IPS-20b (cell line): ENCODE data around the gene IGF2R.

Experiments
- H3K27ac ChIP-seq: one replicate; pipeline ENCODE4 v1.5.1; 2013; ENCODE audit warnings: low read length
- H3K27me3 ChIP-seq: 2 replicates; pipeline ENCODE4 v1.6.1; 2013; ENCODE audit warnings: mild to moderate bottlenecking, low read length, inconsistent platforms; ENCODE audit not compliant: insufficient read depth
- H3K36me3 ChIP-seq: 2 replicates; pipeline ENCODE4 v1.6.1; 2013; ENCODE audit warnings: low read depth, mild to moderate bottlenecking, inconsistent platforms, low read length, moderate library complexity; ENCODE audit not compliant: insufficient read depth
- H3K4me1 ChIP-seq: 2 replicates; pipeline ENCODE4 v1.6.1; 2013; ENCODE audit warnings: mild to moderate bottlenecking, control low read depth, inconsistent platforms, low read length, moderate library complexity; ENCODE audit not compliant: insufficient read depth
- H3K4me3 ChIP-seq: 2 replicates; pipeline ENCODE4 v1.5.1; 2013; ENCODE audit warnings: mild to moderate bottlenecking, low read length, inconsistent platforms
- H3K9ac ChIP-seq: 2 replicates; pipeline ENCODE4 v1.6.1; 2013; ENCODE audit warnings: low read depth, mild to moderate bottlenecking, inconsistent platforms, low read length, moderate library complexity
- H3K9me3 ChIP-seq: 2 replicates; pipeline ENCODE4 v1.6.1; 2013; ENCODE audit warnings: mild to moderate bottlenecking, low read depth, low read length, inconsistent platforms; ENCODE audit not compliant: insufficient read depth

Gene IGF2R

GRCh38 chr6:160022793-160023192 lies 53.9 kb downstream of the IGF2R start:
- Histone ChIP-seq H3K9ac (no peak overlapping the region), H3K9me3 (no peaks in the 10 kb centered on the region), H3K4me3 (no peak overlapping the region), H3K27me3 (no peaks in the 10 kb centered on the region), H3K4me1 (no peaks in the 10 kb centered on the region), H3K27ac (no peak overlapping the region), H3K36me3 (peaks cover 51% of the 10 kb centered on the region)

GRCh38 chr6:160024152-160024551 lies 55.3 kb downstream of the IGF2R start:
- Histone ChIP-seq H3K36me3 (peaks cover 60% of the 10 kb centered on the region), H3K4me1 (no peaks in the 10 kb centered on the region), H3K4me3 (no peak overlapping the region), H3K27me3 (no peaks in the 10 kb centered on the region), H3K9me3 (no peaks in the 10 kb centered on the region), H3K27ac (no peak overlapping the region), H3K9ac (no peak overlapping the region)

- Histone ChIP-seq H3K36me3 (peaks cover 83% of the 10 kb centered on the region), H3K9ac (no peak overlapping the region), H3K9me3 (no peaks in the 10 kb centered on the region), H3K27me3 (no peaks in the 10 kb centered on the region), H3K4me3 (no peak overlapping the region), H3K4me1 (peaks cover 3% of the 10 kb centered on the region), H3K27ac (no peak overlapping the region)
These were observed 58.2 kb downstream of the IGF2R start for GRCh38 chr6:160027076-160027475.

GRCh38 chr6:160027931-160028330 lies 59.0 kb downstream of the IGF2R start:
- peaks cover 89% of the 10 kb centered on the region for H3K36me3 ChIP-seq
- H3K27me3 ChIP-seq: no peaks in the 10 kb centered on the region
- H3K9ac ChIP-seq: no peak overlapping the region
- no peaks in the 10 kb centered on the region for H3K9me3 ChIP-seq
- no peak overlapping the region for H3K27ac ChIP-seq
- peaks cover 3% of the 10 kb centered on the region for H3K4me1 ChIP-seq
- H3K4me3 ChIP-seq: no peak overlapping the region

- Histone ChIP-seq H3K9me3 (no peaks in the 10 kb centered on the region), H3K36me3 (peaks cover 94% of the 10 kb centered on the region), H3K27me3 (no peaks in the 10 kb centered on the region), H3K4me3 (no peak overlapping the region), H3K27ac (no peak overlapping the region), H3K9ac (no peak overlapping the region), H3K4me1 (peaks cover 3% of the 10 kb centered on the region)
These were observed 59.8 kb downstream of the IGF2R start for GRCh38 chr6:160028487-160029275.

- H3K27me3 ChIP-seq: no peaks in the 10 kb centered on the region
- peaks cover 3% of the 10 kb centered on the region for H3K4me1 ChIP-seq
- H3K9me3 ChIP-seq: no peaks in the 10 kb centered on the region
- H3K27ac ChIP-seq: no peak overlapping the region
- no peak overlapping the region for H3K4me3 ChIP-seq
- H3K36me3 ChIP-seq: peaks cover 95% of the 10 kb centered on the region
- H3K9ac ChIP-seq: no peak overlapping the region
These were observed 60.6 kb downstream of the IGF2R start for GRCh38 chr6:160029525-160029924.

- peaks cover 95% of the 10 kb centered on the region for H3K36me3 ChIP-seq
- H3K4me3 ChIP-seq: no peak overlapping the region
- H3K9me3 ChIP-seq: no peaks in the 10 kb centered on the region
- H3K27ac ChIP-seq: no peak overlapping the region
- H3K9ac ChIP-seq: no peak overlapping the region
- H3K4me1 ChIP-seq: peaks cover 3% of the 10 kb centered on the region
- H3K27me3 ChIP-seq: no peaks in the 10 kb centered on the region
These were observed 61.2 kb downstream of the IGF2R start for GRCh38 chr6:160030103-160030502.

GRCh38 chr6:160031442-160031841 lies 62.6 kb downstream of the IGF2R start:
- Histone ChIP-seq H3K4me1 (peaks cover 3% of the 10 kb centered on the region), H3K27ac (no peak overlapping the region), H3K4me3 (no peak overlapping the region), H3K27me3 (no peaks in the 10 kb centered on the region), H3K9me3 (no peaks in the 10 kb centered on the region), H3K36me3 (peaks cover 96% of the 10 kb centered on the region), H3K9ac (no peak overlapping the region)

GRCh38 chr6:160031871-160032270 lies 63.0 kb downstream of the IGF2R start:
- Histone ChIP-seq H3K36me3 (peaks cover 96% of the 10 kb centered on the region), H3K4me1 (peaks cover 3% of the 10 kb centered on the region), H3K9ac (no peak overlapping the region), H3K4me3 (no peak overlapping the region), H3K9me3 (no peaks in the 10 kb centered on the region), H3K27ac (no peak overlapping the region), H3K27me3 (no peaks in the 10 kb centered on the region)

GRCh38 chr6:160032538-160032937 lies 63.7 kb downstream of the IGF2R start:
- H3K27me3 ChIP-seq: no peaks in the 10 kb centered on the region
- no peak overlapping the region for H3K4me3 ChIP-seq
- H3K27ac ChIP-seq: no peak overlapping the region
- H3K4me1 ChIP-seq: peaks cover 3% of the 10 kb centered on the region
- no peaks in the 10 kb centered on the region for H3K9me3 ChIP-seq
- peaks cover 94% of the 10 kb centered on the region for H3K36me3 ChIP-seq
- H3K9ac ChIP-seq: no peak overlapping the region

- no peaks in the 10 kb centered on the region for H3K27me3 ChIP-seq
- peaks cover 92% of the 10 kb centered on the region for H3K36me3 ChIP-seq
- H3K27ac ChIP-seq: no peak overlapping the region
- no peak overlapping the region for H3K9ac ChIP-seq
- no peak overlapping the region for H3K4me3 ChIP-seq
- H3K4me1 ChIP-seq: peaks cover 3% of the 10 kb centered on the region
- no peaks in the 10 kb centered on the region for H3K9me3 ChIP-seq
These were observed 65.4 kb downstream of the IGF2R start for GRCh38 chr6:160034036-160034930.

- H3K36me3 ChIP-seq: peaks cover 91% of the 10 kb centered on the region
- no peaks in the 10 kb centered on the region for H3K9me3 ChIP-seq
- H3K9ac ChIP-seq: no peak overlapping the region
- H3K4me1 ChIP-seq: no peaks in the 10 kb centered on the region; the same call in 1 of the 2 replicates
- no peaks in the 10 kb centered on the region for H3K27me3 ChIP-seq
- no peak overlapping the region for H3K4me3 ChIP-seq
- no peak overlapping the region for H3K27ac ChIP-seq
These were observed 66.4 kb downstream of the IGF2R start for GRCh38 chr6:160035241-160035640.
